Measurements from ENCODE around the gene OSBP. TPM values are rescaled to one million over a fixed set of nuclear protein-coding genes. Genes with fewer than 3 reads are reported as not detected.

The OSBP gene
- total and polyA plus RNA-seq, 2 experiments from 2014 or later, result 10.7 to 26.4 TPM

DNA sequence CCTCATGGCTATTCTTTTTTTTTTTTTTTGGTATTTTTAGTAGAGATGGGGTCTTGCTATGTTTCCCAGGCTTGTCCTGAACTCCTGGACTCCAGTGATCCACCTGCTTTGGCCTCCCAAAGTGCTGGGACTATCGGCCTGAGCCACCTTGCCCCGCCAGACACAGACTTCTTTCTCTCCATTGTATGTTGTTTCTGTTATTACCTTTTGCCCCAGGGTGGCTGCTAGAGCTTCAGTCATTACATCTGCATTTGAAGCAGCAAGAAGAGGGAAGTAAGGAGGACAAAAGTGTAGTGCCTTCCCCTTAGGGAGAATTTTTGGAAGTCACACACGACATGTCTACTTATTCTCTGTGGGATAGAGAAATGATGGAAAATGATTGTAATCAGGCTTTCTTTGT lies 10.1 kb upstream of the OSBP start:
- H3F3A ChIP-seq (ENCODE audit: insufficient read depth), result no peaks in the 10 kb centered on the region
- no peak overlapping the region for H3K27ac ChIP-seq
- in situ Hi-C loops (cut with MboI), result no loop called here
- no peak overlapping the region for H2AFZ ChIP-seq
- H3K4me2 ChIP-seq (ENCODE audit: unreplicated experiment), result no peak overlapping the region
- H3K9me3 ChIP-seq (ENCODE audit: low read depth), result no peaks in the 10 kb centered on the region
- no peaks in the 10 kb centered on the region for H3K79me2 ChIP-seq (ENCODE audit: insufficient read depth)
- no peak overlapping the region for H3K9ac ChIP-seq
- WGBS, 2 experiments (ENCODE audit: low coverage in 1 of 2, low lambda C conversion rate in 2 of 2, missing lambda C conversion rate in 2 of 2), result 75 to 84% methylated on average over 3 of the region's 3 CpGs
- TF ChIP-seq EZH2phosphoT487 (IDR thresholded peaks at IDR 0.05; ENCODE audit: insufficient read depth, low read depth), result no peak
- TF ChIP-seq EZH2 (IDR thresholded peaks at IDR 0.05; ENCODE audit: insufficient read depth, poor library complexity, severe bottlenecking), result no peak
- no peak for DNase-seq
- H3K9me2 ChIP-seq (ENCODE audit: insufficient read depth), result no peaks in the 10 kb centered on the region
- H4K20me1 ChIP-seq (ENCODE audit: insufficient read depth), result no peaks in the 10 kb centered on the region
- H3K4me3 ChIP-seq, result no peak overlapping the region
- no peaks in the 10 kb centered on the region for H3K27me3 ChIP-seq (replicated peaks; ENCODE audit: insufficient read depth)
- peaks cover 6% of the 10 kb centered on the region; the same call in 1 of the 2 replicates for H3K36me3 ChIP-seq (ENCODE audit: low read depth)
- H3K4me1 ChIP-seq (ENCODE audit: insufficient read depth), result no peaks in the 10 kb centered on the region

DNA sequence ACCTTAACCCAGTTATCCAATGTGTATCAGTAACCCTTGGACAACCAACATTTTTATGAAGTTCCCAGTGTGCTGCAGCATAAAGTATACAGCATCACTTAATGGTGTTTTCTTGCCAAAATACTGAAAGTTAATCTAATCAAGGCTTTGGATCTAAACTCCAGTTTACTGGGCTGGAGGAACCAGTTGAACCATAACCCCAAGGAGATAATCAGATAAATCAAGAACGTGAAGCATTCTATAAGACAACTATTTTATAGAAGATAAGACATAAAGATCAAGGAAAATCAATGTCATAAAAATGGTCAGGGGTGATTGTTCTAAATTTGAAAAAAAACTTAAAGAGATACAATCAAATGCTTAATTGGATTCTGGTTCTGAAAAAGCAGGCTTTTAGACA lies 2.3 kb upstream of the OSBP start:
- WGBS, 2 experiments (ENCODE audit: low coverage in 1 of 2, low lambda C conversion rate in 2 of 2, missing lambda C conversion rate in 2 of 2), result 34 to 37% methylated on average over 1 of the region's 1 CpG
- no peak overlapping the region for H3K4me2 ChIP-seq (ENCODE audit: unreplicated experiment)
- no peak overlapping the region for H3K9ac ChIP-seq
- 0 out of 2 replicates have a peak, but pooled peaks cover 6% of the 10 kb centered on the region for H4K20me1 ChIP-seq (ENCODE audit: insufficient read depth)
- in situ Hi-C loops (cut with MboI), result no loop called here
- peaks cover 20% of the 10 kb centered on the region; the same call in 1 of the 2 replicates for H3K4me1 ChIP-seq (ENCODE audit: insufficient read depth)
- no peaks in the 10 kb centered on the region for H3K36me3 ChIP-seq (ENCODE audit: low read depth)
- H3K9me2 ChIP-seq (ENCODE audit: insufficient read depth), result no peaks in the 10 kb centered on the region
- H3K4me3 ChIP-seq, result no peak overlapping the region
- peaks cover 23% of the 10 kb centered on the region for H3K79me2 ChIP-seq (ENCODE audit: insufficient read depth)
- no peak for DNase-seq
- peak overlapping the region; percentile 13; the same call in 1 of the 2 replicates for H2AFZ ChIP-seq
- no peaks in the 10 kb centered on the region for H3K27me3 ChIP-seq (replicated peaks; ENCODE audit: insufficient read depth)
- H3F3A ChIP-seq (ENCODE audit: insufficient read depth), result peaks cover 8% of the 10 kb centered on the region
- H3K27ac ChIP-seq, result no peak overlapping the region
- no peaks in the 10 kb centered on the region for H3K9me3 ChIP-seq (ENCODE audit: low read depth)
- TF ChIP-seq EZH2phosphoT487 (IDR thresholded peaks at IDR 0.05; ENCODE audit: insufficient read depth, low read depth) (no peak), EZH2 (IDR thresholded peaks at IDR 0.05; ENCODE audit: insufficient read depth, poor library complexity, severe bottlenecking) (no peak)

DNA sequence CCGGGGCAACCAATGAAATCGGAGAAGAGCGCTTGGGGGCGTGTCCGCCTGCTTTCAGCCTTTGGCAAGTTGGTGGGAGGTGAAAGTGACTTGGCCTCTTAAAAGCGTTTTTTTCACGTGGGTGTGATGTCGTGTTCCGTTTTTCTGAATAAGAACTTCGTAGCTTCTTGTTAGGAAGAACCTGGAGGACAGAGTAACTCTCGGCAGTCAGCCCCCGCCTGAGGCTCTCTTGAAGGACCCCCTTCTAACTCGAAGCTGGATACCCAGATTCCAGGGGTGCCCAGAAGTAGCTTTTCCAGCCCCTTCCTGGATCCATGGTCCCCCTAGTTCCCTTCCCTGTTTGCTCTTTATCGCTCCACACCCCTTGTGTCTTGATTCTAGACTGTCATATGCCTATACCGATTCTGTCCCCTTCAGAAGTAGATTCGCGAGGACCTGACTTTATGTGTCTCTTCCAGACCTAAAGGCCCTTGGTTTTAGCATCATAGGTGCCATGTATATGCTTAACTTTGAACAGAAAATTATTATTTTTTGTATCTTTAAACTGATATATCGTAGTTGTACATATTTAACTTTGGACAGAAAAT lies 915 bp upstream of the OSBP start:
- Histone ChIP-seq H4K20me1 (ENCODE audit: insufficient read depth) (0 out of 2 replicates have a peak, but pooled peaks cover 6% of the 10 kb centered on the region), H3K9me3 (ENCODE audit: low read depth) (no peaks in the 10 kb centered on the region), H3F3A (ENCODE audit: insufficient read depth) (peaks cover 21% of the 10 kb centered on the region), H3K4me3 (peak overlapping the region; percentile 75), H3K4me2 (ENCODE audit: unreplicated experiment) (peak overlapping the region; percentile 89), H3K4me1 (ENCODE audit: insufficient read depth) (peaks cover 31% of the 10 kb centered on the region), H3K27ac (peak overlapping the region; percentile 85), H3K79me2 (ENCODE audit: insufficient read depth) (peaks cover 37% of the 10 kb centered on the region), H3K9ac (peak overlapping the region; percentile 84), H3K9me2 (ENCODE audit: insufficient read depth) (no peaks in the 10 kb centered on the region), H3K27me3 (replicated peaks; ENCODE audit: insufficient read depth) (no peaks in the 10 kb centered on the region), H2AFZ (peak overlapping the region; percentile 99), H3K36me3 (ENCODE audit: low read depth) (no peaks in the 10 kb centered on the region)
- no peak for DNase-seq
- 14 to 15% methylated on average over 18 of the region's 18 CpGs for WGBS, 2 experiments (ENCODE audit: low coverage in 1 of 2, low lambda C conversion rate in 2 of 2, missing lambda C conversion rate in 2 of 2)
- in situ Hi-C loops (cut with MboI), result no loop called here
- TF ChIP-seq EZH2phosphoT487 (IDR thresholded peaks at IDR 0.05; ENCODE audit: insufficient read depth, low read depth), result no peak
- no peak for TF ChIP-seq EZH2 (IDR thresholded peaks at IDR 0.05; ENCODE audit: insufficient read depth, poor library complexity, severe bottlenecking)

- in situ Hi-C loops (cut with MboI), result no loop called here
- H2AFZ ChIP-seq, result peak overlapping the region; percentile 52; the same call in 1 of the 2 replicates
- WGBS, 2 experiments (ENCODE audit: low coverage in 1 of 2, low lambda C conversion rate in 2 of 2, missing lambda C conversion rate in 2 of 2), result 1 to 3% methylated on average over 13 to 18 of the region's 51 CpGs
- H3K4me2 ChIP-seq (ENCODE audit: unreplicated experiment), result peak overlapping the region; percentile 99
- peak; percentile 50 for DNase-seq
- H3F3A ChIP-seq (ENCODE audit: insufficient read depth), result peaks cover 21% of the 10 kb centered on the region
- H3K27ac ChIP-seq, result peak overlapping the region; percentile 80
- H3K9me3 ChIP-seq (ENCODE audit: low read depth), result no peaks in the 10 kb centered on the region
- 0 out of 2 replicates have a peak, but pooled peaks cover 6% of the 10 kb centered on the region for H4K20me1 ChIP-seq (ENCODE audit: insufficient read depth)
- H3K36me3 ChIP-seq (ENCODE audit: low read depth), result no peaks in the 10 kb centered on the region
- peak overlapping the region; percentile 89 for H3K9ac ChIP-seq
- no peaks in the 10 kb centered on the region for H3K9me2 ChIP-seq (ENCODE audit: insufficient read depth)
- no peaks in the 10 kb centered on the region for H3K27me3 ChIP-seq (replicated peaks; ENCODE audit: insufficient read depth)
- no peak for TF ChIP-seq EZH2phosphoT487 (IDR thresholded peaks at IDR 0.05; ENCODE audit: insufficient read depth, low read depth)
- TF ChIP-seq EZH2 (IDR thresholded peaks at IDR 0.05; ENCODE audit: insufficient read depth, poor library complexity, severe bottlenecking), result no peak
- peaks cover 50% of the 10 kb centered on the region for H3K79me2 ChIP-seq (ENCODE audit: insufficient read depth)
- H3K4me1 ChIP-seq (ENCODE audit: insufficient read depth), result peaks cover 31% of the 10 kb centered on the region
- H3K4me3 ChIP-seq, result peak overlapping the region; percentile 97
Observed at GRCh38 chr11:59615120-59615636, 396 bp downstream of the OSBP start.

Measured in GM23248 (cell line).